ENCODE results near the gene MACROD2. TPM values are rescaled to one million over a fixed set of nuclear protein-coding genes. Genes with fewer than 3 reads are reported as not detected.

Gene MACROD2
- total and polyA plus RNA-seq, 2 of the 4 experiments (the other 2 are of a cell fraction), result not detected

DNA sequence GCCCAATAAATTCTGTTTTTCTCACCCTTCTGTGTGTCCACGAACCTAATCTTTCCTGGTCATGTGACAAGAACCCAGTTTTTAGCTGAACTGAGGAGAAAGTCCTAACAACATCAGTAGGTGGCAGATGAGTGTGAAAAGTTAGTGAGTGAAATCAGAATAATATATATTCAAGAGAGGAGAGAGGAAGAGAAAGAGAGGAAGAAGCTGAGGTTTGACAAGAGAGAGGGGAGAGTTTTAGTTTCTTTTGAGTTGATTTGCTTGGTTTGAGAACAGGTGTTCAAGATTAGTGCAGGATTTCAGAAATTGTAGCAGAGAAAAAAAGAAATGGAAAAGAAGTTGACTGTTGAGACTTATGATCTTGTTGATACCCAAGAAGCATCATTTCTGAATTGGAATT lies 1272.6 kb downstream of the MACROD2 start:
- TF ChIP-seq, protein P1, sequence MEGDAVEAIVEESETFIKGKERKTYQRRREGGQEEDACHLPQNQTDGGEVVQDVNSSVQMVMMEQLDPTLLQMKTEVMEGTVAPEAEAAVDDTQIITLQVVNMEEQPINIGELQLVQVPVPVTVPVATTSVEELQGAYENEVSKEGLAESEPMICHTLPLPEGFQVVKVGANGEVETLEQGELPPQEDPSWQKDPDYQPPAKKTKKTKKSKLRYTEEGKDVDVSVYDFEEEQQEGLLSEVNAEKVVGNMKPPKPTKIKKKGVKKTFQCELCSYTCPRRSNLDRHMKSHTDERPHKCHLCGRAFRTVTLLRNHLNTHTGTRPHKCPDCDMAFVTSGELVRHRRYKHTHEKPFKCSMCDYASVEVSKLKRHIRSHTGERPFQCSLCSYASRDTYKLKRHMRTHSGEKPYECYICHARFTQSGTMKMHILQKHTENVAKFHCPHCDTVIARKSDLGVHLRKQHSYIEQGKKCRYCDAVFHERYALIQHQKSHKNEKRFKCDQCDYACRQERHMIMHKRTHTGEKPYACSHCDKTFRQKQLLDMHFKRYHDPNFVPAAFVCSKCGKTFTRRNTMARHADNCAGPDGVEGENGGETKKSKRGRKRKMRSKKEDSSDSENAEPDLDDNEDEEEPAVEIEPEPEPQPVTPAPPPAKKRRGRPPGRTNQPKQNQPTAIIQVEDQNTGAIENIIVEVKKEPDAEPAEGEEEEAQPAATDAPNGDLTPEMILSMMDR (conservative IDR thresholded peaks at IDR 0.05; ENCODE audit: low read depth, low read length), result no peak
- no peak for TF ChIP-seq MAFK (IDR thresholded peaks at IDR 0.05; ENCODE audit: low read depth, low read length)
- TF ChIP-seq RFX5 (IDR thresholded peaks at IDR 0.05; ENCODE audit: low read depth, low read length), result no peak
- TF ChIP-seq, protein P2, sequence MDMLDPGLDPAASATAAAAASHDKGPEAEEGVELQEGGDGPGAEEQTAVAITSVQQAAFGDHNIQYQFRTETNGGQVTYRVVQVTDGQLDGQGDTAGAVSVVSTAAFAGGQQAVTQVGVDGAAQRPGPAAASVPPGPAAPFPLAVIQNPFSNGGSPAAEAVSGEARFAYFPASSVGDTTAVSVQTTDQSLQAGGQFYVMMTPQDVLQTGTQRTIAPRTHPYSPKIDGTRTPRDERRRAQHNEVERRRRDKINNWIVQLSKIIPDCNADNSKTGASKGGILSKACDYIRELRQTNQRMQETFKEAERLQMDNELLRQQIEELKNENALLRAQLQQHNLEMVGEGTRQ (IDR thresholded peaks at IDR 0.05; ENCODE audit: low read depth, low read length), result no peak
- no peak for TF ChIP-seq CEBPB (IDR thresholded peaks at IDR 0.05; ENCODE audit: low read depth, low read length)
- TF ChIP-seq, protein P3, sequence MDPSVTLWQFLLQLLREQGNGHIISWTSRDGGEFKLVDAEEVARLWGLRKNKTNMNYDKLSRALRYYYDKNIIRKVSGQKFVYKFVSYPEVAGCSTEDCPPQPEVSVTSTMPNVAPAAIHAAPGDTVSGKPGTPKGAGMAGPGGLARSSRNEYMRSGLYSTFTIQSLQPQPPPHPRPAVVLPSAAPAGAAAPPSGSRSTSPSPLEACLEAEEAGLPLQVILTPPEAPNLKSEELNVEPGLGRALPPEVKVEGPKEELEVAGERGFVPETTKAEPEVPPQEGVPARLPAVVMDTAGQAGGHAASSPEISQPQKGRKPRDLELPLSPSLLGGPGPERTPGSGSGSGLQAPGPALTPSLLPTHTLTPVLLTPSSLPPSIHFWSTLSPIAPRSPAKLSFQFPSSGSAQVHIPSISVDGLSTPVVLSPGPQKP (IDR thresholded peaks at IDR 0.05; ENCODE audit: borderline replicate concordance, low read depth, low read length), result no peak
- no peak for TF ChIP-seq SMC3 (IDR thresholded peaks at IDR 0.05; ENCODE audit: low read depth, low read length)
- TF ChIP-seq NFE2L2 (IDR thresholded peaks at IDR 0.05; ENCODE audit: low read depth, low read length), result no peak
- no peak for TF ChIP-seq RCOR1 (IDR thresholded peaks at IDR 0.05; ENCODE audit: insufficient replicate concordance, low read length)
- TF ChIP-seq MXI1 (IDR thresholded peaks at IDR 0.05; ENCODE audit: borderline replicate concordance, low read depth, low read length), result no peak
- TF ChIP-seq RAD21 (IDR thresholded peaks at IDR 0.05; ENCODE audit: low read length), result no peak
- no peak for TF ChIP-seq MAZ (IDR thresholded peaks at IDR 0.05; ENCODE audit: borderline replicate concordance, low read depth, low read length)
- no peak for TF ChIP-seq BHLHE40 (IDR thresholded peaks at IDR 0.05; ENCODE audit: low read depth, low read length)
- no peaks in the 10 kb centered on the region for H4K20me1 ChIP-seq (ENCODE audit: insufficient read depth, low read length)
- no peak overlapping the region for H3K23ac ChIP-seq (ENCODE audit: low read depth, low read length)
- H3K27me3 ChIP-seq (ENCODE audit: control insufficient read depth, insufficient read depth, low read length), result no peaks in the 10 kb centered on the region
- no peak for ATAC-seq (ENCODE audit: low read depth)
- no peak overlapping the region for H3K27ac ChIP-seq (ENCODE audit: insufficient read depth, low read length)
- no peak overlapping the region for H3K4me2 ChIP-seq (ENCODE audit: low read depth, low read length)
- DNase-seq, result no peak
- no peaks in the 10 kb centered on the region for H3K4me1 ChIP-seq (ENCODE audit: control insufficient read depth, insufficient read depth, low read length)
- CTCF ChIA-PET, result interaction anchor here (0.6 kb wide), 1 partner anchor 1093 kb away, joined by 3 read pairs; no protein-coding TSS in a partner anchor
- intact Hi-C loops (cut with micrococcal nuclease), result no loop called here
- no peak overlapping the region for H3K9ac ChIP-seq (ENCODE audit: low read depth, low read length)
- H3K18ac ChIP-seq (ENCODE audit: low read depth, low read length), result no peak overlapping the region
- in situ Hi-C loops (cut with MboI; ENCODE audit: low sequenced_read_pairs), result no loop called here
- no peak overlapping the region for H2AK5ac ChIP-seq (ENCODE audit: low read depth, low read length)
- H3K56ac ChIP-seq (ENCODE audit: extremely low read depth, insufficient read depth, low read length), result no peak overlapping the region
- H4K8ac ChIP-seq (ENCODE audit: low read depth in 2 of 2, low read length in 2 of 2), result no peak overlapping the region
- no peak overlapping the region for H4K91ac ChIP-seq (ENCODE audit: insufficient read depth, low read depth, low read length)
- no peak overlapping the region for H4K5ac ChIP-seq (ENCODE audit: low read depth, low read length)
- no CpG with 5 or more reads among the region's 1 CpG for WGBS, 2 experiments (ENCODE audit: extremely low coverage in 2 of 2, insufficient read length in 1 of 2)
- H3K9me1 ChIP-seq (ENCODE audit: insufficient read depth, low read length), result no peaks in the 10 kb centered on the region
- H3K79me1 ChIP-seq (ENCODE audit: low read depth in 1 of 2, low read length in 2 of 2), result no peaks in the 10 kb centered on the region
- no peak overlapping the region for H2AK9ac ChIP-seq (replicated peaks; ENCODE audit: low read depth, low read length, poor library complexity)
- BruUV-seq (replicated peaks), result no TSS peak
- H3K9me3 ChIP-seq (ENCODE audit: control insufficient read depth, insufficient read depth, low read length), result peaks cover 13% of the 10 kb centered on the region
- H3K4ac ChIP-seq (ENCODE audit: low read depth, low read length), result no peak overlapping the region
- no peak overlapping the region for H2AFZ ChIP-seq (replicated peaks; ENCODE audit: low read length, poor library complexity)
- H2BK15ac ChIP-seq (ENCODE audit: low read depth, low read length), result no peak overlapping the region
- H3K14ac ChIP-seq (replicated peaks; ENCODE audit: low read depth, low read length), result no peak overlapping the region
- no peak overlapping the region for H2BK20ac ChIP-seq (ENCODE audit: low read depth, low read length)
- H3K36me3 ChIP-seq (ENCODE audit: control insufficient read depth, insufficient read depth, low read length), result no peaks in the 10 kb centered on the region
- H2BK120ac ChIP-seq (ENCODE audit: low read depth, low read length), result no peak overlapping the region
- dilution Hi-C loops (cut with HindIII; ENCODE audit: low sequenced_read_pairs, unreplicated experiment), result no loop called here
- H2BK5ac ChIP-seq (ENCODE audit: low read depth, low read length, poor library complexity, severe bottlenecking), result no peak overlapping the region
- H3K4me3 ChIP-seq (ENCODE audit: insufficient read depth, low read depth, low read length), result no peak overlapping the region
- POLR2A ChIA-PET (ENCODE audit: unreplicated experiment), result no interaction called here

All from IMR-90 (cell line).